Fibroblast of upper back skin (primary cell): ENCODE results near the gene PSENEN.
"Not testable (repeated sequence)": the region's sequence is repeated elsewhere in the genome, so short reads cannot be mapped to it uniquely, and the experiment has no call there.

Experiments
- DNase-seq: peaks from one replicate; pipeline ENCODE4 v3.0.0-alpha.2; 2013

PSENEN gene

DNA sequence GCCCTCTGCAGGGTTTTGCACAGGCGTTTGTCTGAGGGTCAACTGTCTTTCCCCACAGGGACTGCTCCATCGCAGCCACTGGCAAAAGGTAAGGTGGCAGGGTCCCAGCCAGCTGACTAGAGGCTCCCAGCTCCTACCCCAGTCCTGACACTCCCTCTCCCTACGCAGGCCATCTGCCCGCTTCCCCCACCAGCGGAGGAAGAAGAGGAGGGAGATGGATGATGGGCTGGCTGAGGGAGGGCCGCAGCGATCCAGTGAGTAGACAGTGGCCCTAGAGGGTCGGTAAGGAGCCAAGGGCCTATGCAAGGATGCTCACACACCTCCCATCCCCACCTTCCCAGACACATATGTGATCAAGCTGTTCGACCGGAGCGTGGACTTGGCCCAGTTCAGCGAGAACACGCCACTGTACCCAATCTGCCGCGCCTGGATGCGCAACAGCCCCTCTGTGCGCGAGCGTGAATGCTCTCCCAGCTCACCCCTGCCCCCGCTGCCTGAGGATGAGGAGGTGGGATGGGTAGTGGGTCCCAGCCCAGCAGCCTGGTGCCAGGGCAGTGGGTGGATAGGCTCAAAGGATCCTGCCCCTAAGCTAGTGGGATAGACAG lies 7.4 kb downstream of the PSENEN start:
- DNase-seq, result no peak

DNA sequence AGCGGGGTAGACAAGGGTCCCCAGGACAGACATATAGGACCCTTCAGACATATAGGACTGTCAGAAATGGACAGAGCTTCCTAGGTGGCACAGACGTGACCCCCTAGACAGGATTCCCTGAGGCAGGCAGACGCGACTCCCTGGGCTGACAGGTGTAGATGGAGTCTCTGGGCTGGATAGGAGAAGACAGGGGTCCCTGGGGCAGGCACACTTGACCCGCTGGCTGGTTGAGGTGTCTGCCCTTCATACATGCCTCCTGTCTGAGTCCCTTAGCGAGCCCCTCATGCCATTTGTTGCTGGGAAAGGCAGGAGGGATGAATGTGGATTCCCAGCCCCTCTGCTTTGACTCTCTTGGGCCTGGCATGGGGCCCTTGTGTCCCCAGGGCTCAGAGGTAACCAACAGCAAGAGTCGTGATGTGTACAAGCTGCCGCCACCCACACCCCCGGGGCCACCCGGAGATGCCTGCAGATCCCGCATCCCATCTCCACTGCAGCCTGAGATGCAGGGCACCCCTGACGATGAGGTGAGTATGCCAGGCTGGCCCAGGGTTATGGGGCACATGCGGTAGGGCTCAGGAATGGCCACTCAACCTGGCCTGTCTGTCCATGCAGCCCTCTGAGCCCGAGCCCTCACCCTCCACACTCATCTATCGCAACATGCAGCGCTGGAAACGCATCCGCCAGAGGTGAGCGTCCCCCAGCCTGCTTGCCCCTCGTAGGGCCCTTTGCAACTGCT lies 8.4 kb downstream of the PSENEN start:
- no peak for DNase-seq

DNA sequence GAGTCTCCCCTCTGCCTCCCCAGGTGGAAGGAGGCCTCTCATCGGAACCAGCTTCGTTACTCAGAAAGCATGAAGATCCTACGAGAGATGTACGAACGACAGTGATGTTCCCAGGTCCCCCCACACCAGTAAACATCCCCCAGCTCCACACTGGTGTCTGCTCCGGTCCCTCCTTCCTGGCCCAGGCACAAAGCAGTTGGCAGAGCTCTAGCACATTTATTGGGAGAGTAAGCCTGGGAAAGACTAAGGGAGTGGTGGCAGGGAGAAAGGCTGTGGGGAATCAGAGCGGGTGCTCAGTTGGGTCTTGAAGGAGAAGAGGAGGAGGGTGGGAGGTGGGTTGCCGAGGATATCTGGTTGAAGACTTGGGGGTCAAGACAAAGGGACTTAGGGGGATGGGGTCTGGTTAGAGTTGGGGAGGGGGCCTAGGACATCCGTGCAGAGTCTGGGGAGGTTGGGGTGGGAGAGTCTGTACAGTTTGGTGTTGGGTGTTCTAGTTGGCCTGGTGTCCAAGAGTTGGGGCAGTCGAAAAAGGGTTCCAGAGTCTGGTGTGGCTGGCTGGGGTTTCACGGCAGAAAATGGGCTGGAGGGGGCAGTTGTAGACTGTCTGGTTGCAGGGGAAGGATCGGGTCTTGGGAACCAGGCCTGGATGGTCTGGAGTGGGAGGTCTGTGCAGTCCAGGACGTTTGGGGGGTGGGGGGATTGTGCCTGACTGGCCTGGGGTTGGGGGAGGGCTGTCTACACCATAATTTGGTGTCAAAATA lies 9.1 kb downstream of the PSENEN start:
- no peak for DNase-seq

DNA sequence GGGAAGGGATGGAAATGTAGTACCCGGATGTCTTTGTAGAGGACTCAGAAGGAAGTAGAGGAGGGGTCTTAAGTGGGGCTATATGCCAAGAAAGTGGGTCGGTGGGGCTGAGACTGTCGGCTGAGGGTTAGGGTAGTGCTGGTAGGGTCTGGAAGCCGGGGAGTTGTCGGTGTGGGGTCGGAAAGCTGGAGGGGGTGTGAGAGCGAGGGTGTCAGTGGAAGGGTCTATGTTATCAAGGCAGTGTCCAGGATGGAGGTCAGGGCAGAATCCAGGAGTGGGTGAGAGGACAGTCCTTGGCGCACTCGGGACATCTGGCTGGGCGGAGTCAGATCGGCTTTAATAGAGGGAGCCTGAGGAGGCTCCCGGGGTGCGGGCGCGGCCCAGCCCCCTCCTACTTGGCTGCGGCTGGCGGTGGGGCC lies 9.7 kb downstream of the PSENEN start:
- DNase-seq, result no peak

DNA sequence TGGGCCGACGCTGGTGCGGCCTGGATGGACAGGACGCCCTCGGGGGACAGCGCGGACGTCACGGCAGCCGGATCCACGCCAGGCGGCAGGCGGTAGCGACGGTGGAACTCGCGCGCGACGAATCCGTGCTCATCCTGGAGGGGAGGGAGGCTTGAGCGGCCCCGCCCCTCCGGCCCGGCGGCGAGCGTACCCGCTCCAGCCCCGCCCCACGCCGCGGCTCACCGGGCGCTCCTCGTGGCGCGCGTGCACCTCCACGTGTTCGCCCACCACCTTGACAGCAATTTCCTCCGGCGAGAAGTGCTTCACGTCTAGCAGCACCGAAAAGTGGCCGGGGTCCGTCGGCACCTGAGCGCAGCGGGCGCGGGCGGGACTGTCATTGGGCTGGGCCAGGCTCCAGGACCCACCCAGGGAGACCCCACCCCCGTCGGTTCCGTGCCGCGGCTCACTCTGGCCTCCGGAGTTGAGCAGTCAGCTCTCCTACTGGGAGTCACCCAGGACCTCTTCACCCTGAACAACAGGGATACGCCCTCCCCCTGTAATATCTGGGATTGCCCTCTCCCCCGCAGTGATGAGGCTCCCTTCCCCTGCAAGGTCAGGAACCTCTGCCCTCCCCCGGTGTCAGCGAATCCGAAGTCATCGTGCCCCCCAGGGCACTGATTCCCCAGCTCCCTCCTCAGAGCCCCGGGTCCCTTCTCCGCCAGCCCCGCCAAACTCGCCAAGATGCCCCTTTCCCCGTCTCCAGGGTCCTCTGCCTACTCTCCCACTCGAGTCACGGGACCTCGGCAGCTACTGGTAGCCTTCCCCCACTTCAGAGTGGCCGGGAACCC lies 10.3 kb downstream of the PSENEN start:
- DNase-seq, result peak; percentile 65

DNA sequence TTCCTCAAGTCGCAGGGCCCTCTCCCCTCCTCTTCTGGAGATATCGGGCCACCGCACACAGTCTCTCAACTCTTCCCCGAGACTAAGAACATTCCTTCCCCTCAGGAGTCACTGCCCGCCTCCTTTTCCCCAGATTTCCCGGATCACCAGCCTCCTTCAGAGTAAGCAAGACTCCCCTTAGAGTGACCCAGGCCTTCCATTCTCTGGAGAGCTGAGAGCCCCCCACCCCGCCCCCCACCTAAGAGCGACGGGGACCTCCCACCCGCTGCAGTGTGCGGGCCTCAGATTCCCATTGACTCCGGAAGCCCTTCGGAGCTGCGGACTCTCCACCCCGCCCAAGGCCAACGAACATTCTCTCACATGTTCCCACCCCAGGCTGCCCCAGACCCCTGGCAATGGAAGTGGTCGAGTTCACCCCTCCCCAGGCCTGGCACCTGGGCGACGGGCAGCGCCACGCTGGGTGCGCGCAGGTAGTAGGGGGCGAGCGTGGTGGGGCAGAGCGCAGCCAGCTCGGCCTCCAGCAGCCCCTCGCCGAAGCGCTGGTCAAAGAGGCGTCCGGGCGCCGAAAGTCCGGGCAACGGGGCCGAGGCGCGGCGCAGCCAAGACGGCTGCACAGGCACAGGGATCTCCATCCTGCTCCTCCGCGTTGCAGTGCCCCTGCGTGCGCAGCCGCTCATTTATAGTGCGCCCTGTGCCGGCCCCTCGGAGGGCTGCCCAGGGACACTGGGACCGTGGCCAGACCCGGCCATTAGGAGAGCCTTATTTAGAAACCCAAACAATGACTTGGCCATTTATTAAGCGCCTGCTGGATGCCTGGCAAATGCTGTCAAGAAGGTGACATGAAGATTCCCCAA lies 11.2 kb downstream of the PSENEN start, which contains the start of gene HSPB6:
Gene HSPB6 (minus strand): TSS at position 653 of the 854 bp plus-strand sequence. CDS start 21 bp downstream, at position 632.
- DNase-seq, result peak; percentile 73

DNA sequence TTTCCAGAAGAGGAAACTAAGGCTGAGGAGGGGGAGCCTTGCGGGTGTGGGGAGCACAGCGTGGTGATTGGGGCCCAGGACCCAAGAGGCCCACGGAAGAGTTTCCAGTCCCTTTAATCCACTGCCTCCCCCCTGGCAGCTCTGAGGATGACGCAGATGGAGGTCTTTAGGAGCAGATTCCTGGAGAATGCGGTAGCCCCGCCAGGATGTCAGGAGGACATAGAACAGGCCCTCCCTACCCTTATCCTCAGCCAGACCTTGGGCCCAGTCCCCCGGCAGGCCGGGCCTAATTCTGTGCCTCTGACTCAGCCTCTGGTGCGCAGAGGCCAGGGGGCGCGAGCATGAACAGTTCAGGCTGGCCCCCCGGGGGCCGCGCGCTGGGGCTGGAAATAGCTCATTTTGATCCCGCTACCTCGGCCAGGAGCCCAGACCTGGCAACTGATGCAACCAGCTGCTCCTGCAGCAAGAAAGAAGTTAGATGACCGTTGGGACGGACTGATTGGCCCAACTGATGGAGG lies 11.8 kb downstream of the PSENEN start:
- DNase-seq, result peak; percentile 97

DNA sequence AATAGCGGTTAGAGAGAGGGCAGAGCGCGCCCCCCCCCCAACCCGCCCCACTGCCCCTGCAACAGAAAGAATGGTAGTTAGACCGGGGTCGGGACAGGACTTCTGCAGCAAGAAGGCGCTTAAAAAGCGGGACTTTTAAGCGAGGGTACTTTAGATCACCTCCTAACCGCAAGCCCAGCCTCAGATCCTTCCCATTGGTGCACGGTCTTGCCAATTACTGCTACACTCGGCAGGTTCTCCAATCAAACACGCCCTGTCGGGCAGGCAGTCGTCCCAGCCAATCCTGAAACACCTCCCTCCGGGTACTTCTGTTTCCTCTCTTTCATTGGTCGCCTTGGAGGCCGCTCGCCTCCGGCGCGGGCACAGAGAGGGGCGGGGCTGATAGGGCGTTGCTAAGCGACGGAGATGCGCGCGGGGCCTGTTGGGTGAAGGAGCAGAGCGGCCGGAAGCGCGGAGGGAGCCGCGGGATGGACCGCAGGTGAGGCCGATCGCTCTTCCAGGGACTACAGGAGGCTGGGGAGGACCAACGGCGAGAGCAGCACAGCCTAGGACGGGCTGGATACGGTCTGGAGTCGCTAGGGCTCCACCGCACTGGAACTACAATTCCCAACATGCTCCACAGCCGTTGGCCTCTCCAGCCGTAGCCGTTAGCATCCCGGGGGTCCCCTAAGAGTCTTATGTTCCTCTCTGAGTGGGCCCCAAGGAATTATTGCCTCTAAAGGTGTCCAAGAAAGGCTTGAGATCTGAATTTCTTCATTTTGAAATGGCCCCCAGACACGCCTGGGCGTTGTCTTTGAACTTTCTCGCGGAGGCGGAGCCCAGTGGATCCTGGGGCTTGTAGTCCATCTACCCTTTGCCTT lies 12.5 kb downstream of the PSENEN start, which contains the start of gene PROSER3:
Gene PROSER3 (plus strand): TSS at position 428 of the 860 bp plus-strand sequence. CDS start 40 bp downstream, at position 468.
- DNase-seq, result peak; percentile 100

DNA sequence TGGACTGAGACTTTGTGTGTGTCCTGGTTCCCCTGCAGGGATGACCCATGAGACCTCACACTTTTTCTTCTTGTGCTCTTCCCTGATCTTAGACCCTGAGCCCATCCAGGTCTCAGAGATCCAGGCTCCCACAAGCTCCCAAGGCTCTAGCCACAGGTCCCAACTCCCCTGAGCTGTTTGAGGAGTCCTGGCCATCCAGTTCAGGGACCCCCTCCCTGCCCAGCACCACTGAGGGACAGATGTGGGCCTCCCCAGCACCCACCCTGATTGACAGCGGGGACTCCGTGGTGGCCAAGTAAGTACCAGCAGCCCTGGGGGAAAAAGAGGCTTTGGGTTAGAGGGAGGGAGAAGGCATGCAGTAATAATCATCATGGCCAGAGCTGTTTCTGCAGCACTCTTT lies 14.2 kb downstream of the PSENEN start:
- no peak for DNase-seq

DNA sequence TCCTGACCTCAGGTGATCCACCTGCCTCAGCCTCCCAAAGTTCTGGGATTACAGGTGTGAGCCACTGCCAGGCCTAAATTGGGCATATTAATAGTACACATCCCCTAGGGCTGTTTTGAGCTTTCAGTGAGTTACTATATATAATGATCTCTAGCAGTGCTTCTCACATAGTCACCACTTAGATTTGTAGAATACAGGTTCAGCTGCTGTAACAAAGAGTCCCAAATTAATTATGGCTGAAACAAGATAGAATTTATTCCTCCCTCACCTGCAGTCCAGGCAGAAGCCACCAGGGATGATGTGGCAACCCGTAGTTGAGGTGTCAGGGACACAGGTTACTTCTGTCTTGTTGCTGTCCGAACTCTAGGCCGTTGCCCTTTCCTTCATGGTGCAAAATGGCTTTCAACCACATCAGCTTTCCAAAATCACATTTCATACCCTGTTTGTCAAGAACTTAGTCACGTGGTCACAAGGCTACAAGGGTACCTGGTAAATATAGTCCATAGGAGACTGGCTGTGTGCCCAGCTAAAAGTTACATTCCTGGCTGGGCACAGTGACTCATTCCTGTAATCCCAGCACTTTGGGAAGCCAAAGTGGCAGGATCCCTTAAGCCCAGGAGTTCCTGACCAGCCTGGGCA lies 15.4 kb downstream of the PSENEN start:
- DNase-seq, result no peak

DNA sequence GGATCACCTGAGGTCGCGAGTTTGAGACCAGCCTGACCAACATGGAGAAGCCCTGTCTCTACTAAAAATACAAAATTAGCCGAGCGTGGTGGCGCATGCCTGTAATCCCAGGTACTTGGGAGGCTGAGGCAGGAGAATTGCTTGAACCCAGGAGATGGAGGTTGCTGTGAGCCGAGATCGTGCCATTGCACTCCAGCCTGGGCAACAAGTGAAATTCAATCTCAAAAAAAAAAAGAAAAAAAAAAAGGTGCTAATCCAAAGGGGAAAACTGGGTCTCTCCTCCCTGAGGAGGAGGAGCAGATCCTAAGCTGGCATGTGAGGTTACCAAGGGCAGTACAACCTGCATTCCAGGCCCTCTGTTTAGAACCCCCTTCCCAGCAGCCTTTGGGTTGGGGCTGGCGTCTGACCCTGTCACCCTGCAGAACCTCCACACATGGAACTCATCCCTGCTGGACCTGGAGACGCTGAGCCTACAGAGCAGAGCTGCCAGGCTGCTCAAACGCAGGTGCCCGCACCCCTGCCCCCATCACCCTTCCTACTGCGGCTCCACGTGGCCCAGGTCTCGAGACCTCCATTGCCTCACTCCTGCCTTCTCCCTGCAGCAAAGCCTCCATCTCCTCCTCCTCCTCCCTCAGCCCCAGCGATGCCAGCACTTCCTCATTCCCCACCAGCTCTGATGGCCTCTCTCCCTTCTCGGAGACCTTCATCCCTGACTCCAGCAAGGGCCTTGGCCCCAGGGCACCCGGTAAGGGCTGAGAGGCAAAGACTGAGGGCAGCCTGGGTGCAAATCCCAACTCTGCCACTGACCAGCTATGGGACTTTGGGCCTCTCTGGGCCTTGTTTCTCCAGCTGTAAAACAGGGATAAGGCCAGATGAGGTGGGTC lies 19.2 kb downstream of the PSENEN start:
- no peak for DNase-seq

DNA sequence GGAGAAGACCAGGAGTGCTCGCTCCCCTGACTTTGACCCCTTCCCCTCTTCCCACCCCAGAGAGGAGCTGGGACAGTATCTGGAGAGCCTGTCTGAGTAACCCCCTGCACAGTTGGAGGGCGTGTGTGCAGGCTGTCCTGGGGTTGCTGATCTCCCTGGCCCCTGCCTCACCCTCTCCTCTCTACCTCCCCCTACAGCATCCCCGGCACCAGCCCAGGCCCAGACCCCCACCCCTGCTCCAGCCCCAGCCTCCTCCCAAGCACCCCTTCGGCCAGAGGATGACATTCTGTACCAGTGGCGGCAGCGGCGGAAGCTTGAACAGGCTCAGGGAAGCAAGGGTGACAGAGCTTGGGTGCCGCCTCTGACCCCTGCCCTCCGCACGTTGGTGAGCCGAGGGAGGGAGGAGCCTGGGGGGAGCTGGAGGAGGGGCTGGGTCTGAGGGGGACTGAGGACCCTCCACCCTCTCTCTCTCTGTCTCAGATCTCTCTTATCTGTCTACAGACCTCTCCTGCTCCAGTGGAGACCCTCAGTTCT lies 21.2 kb downstream of the PSENEN start:
- no peak for DNase-seq

DNA sequence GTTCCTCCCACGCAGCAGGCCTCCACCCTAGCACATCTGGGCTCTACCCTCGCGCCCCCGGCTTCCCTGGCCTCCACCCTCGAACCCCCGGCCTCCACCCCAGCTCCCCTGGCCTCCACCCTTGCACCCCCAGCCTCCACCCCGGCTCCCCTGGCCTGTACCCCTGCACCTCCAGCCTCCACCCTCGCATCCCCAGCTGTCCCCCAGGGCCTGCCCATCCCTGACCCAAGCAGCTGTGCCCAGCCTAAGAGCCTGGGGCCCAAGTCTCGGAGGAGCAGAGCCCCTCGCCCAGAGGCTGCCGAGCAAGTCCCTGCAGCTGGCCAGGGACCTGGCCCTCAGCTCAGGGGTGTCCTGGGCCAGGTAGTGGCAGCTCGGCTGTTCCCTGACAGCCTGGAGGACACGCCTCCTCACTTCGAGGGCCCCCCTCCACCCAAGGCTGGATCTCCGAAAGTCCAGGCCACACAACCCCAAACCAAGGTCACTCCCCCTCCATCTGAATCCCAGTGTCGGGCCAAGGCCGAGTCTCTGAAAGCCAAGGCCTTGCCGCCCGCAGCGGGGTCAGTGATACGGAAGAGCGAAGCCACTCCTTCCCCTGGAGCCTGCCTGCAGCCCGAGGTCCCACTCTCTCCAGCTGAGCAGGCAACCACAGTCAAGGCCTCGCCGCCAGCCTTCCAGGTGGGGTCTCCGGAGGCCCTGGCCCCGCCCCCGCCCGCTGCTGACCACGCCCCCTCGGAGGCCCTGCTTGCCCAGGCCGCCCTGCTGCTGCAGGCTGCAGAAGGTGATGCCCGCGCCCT lies 22.0 kb downstream of the PSENEN start:
- DNase-seq, result no peak

DNA sequence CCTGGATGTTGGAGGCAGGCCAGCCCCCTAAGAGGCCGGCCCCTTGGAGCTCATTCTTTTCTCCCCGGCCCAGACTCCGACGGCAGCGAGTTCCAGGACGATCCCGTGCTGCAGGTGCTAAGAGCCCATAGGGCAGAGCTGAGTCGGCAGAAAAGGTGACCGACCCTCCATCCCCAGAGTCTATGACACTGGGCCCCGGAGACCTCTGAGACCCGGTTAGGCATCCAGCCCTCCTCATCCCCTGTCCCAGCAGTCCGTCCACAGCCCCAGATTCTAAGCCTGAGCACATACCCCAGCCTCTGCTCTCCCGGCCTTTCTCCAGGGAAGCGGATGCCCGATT lies 22.6 kb downstream of the PSENEN start:
- no peak for DNase-seq

DNA sequence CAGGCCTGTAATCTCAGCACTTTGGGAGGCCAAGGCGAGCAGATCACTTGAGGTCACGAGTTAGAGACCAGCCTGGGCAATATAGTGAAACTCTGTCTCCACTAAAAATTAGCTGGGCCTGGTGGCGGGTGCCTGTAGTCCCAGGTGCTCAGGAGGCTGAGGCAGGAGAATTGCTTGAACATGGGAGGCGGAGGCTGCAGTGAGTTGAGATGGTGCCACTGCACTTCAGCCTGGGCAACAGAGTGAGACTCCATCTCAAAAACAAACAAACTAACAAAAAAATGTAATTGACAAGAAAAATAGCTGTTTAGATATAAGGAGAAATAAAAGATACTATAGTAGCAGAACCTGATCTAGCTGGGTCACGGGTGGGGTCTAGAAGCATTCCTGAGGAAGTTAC lies 26.9 kb downstream of the PSENEN start:
- DNase-seq, result not testable (repeated sequence)

DNA sequence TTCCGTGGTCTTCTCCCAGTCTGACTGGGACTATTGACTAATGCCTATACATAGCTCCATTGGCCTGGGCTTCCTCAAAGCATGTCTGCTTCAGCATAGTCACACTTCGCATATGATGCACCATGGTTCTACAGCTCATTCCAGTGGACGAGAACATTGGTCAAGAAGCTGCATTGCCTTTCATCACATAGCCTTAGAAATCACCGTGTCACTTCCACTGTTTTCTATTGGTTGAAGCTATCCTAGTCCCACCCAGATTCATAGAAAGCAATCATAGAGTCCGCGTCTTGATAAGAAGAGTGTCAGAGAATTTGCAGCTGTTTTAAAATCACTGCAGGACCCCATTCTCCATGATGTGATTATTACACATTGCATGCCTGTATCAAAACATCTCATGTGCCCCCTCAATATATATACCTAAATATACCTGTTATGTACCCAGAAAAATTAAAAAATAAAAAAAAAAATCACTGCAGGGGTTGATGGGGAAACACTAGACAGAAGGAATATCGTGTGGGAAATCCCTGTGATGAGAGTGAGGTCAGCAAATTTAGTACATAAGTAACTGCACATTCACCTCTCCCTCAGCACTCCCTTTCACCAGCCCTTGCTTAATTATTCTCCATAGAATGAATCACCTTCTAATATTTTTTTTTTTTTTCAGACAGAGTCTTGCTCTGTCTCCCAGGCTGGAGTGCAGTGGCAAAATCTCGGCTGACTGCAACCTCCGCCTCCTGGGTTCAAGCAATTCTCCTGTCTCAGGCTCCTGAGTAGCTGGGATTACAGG lies 27.8 kb downstream of the PSENEN start:
- DNase-seq, result no peak
